ENCODE results near the gene KCNH4.

Gene KCNH4

GRCh38 chr17:42119301-42119700, 61.6 kb downstream of the KCNH4 start:
- DNase-seq (ENCODE audit: low read depth): no peak
- TF ChIP-seq CTCF (IDR thresholded peaks at IDR 0.05; ENCODE audit: insufficient read depth, low read depth, low read length, missing control alignments): no peak
- H3K4me3 ChIP-seq (ENCODE audit: low read length): no peak overlapping the region

DNA sequence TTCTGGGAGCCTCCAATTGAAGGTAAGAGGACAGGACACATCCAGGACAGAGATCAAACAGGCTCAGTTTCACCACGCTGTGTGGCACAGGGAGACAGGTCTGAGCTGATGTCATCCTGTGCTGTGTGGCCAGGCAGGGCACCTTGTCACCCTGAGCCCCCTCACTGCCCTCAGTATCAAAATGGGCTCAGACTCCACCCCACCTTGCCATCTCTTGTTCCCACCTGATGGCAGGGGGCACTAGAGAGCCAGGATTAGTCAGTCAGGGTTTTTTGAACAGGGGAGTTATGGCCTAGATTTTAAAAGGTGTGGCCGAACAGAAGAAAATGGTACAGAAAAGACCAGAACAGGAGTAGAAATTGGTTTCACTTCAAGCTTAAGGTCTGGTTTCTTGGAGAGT, 62.4 kb downstream of the KCNH4 start:
- peak; percentile 49 for TF ChIP-seq CTCF (IDR thresholded peaks at IDR 0.05; ENCODE audit: insufficient read depth, low read depth, low read length, missing control alignments)
- DNase-seq (ENCODE audit: low read depth): peak; percentile 57
- no peak overlapping the region for H3K4me3 ChIP-seq (ENCODE audit: low read length)

DNA sequence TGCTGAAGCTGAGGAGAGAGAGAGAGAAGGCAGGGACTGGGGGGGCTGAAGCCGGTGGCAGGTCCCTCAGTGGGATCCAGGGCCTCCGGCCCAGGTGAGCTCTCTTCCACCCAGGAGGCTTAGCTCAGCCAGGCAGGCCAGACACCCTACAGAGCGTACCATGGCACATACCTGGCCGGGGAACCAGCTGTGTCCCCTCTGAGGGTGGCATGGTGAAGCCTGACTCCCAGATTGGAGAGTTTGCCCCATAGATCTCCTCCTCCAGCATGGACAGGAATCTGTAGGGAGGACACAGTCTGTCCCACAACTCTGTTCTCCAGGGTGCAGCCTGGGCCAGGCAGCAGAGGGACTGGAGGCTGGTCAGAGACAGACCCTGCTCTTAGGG, 62.8 kb downstream of the KCNH4 start:
- no peak overlapping the region for H3K4me3 ChIP-seq (ENCODE audit: low read length)
- TF ChIP-seq CTCF (IDR thresholded peaks at IDR 0.05; ENCODE audit: insufficient read depth, low read depth, low read length, missing control alignments): no peak
- DNase-seq (ENCODE audit: low read depth): no peak

DNA sequence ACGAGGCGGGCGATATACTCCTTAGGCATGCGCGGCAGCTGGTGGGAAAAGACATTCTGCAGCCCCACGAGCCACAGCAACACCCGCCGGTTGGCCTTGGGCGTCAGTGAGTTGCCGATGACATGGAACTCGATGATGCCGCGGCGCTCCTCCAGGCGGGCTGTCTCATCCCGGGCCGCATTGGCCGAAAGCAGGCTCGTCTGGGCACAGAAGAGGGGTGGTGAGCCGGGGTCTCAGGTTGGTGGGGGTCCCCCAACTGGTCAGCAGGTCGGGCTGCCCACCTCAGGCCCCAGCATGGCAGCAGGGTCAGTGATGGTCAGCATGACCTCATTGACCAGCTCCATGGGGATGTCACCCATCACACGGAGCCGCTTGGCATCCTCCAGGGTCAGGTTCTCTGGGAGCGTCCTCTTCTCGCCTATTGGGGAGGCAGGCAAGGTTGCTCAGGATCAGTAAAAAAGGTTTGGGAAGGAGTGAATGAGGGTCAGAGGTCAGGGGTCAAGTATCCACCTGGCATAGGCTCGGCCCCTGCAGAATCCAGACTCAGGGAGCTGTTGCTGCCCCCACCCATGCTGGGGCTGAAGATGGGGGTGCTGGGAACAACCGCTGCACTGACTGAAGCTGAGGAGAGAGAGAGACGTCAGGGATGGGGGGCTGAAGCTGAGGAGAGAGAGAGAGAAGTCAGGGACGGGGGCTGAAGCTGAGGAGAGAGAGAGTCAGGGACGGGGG, 63.4 kb downstream of the KCNH4 start:
- no peak for TF ChIP-seq CTCF (IDR thresholded peaks at IDR 0.05; ENCODE audit: insufficient read depth, low read depth, low read length, missing control alignments)
- no peak overlapping the region for H3K4me3 ChIP-seq (ENCODE audit: low read length)
- no peak for DNase-seq (ENCODE audit: low read depth)

GRCh38 chr17:42116705-42117396, 64.1 kb downstream of the KCNH4 start:
- DNase-seq (ENCODE audit: low read depth): peak; percentile 85
- H3K4me3 ChIP-seq (ENCODE audit: low read length): no peak overlapping the region
- peak; percentile 82 for TF ChIP-seq CTCF (IDR thresholded peaks at IDR 0.05; ENCODE audit: insufficient read depth, low read depth, low read length, missing control alignments)

- no peak overlapping the region for H3K4me3 ChIP-seq (ENCODE audit: low read length)
- no peak for DNase-seq (ENCODE audit: low read depth)
- TF ChIP-seq CTCF (IDR thresholded peaks at IDR 0.05; ENCODE audit: insufficient read depth, low read depth, low read length, missing control alignments): no peak
Measured at GRCh38 chr17:42114118-42114517, 66.8 kb downstream of the KCNH4 start.
